Activated naive CD8-positive, alpha-beta T cell treated with anti-CD3 and anti-CD28 coated beads, Interleukin-2, amount 10 ng/mL, durations not matched to agents 7 days and 5 days (primary cell): ENCODE data around the gene NOTUM. TPM values are rescaled to one million over a fixed set of nuclear protein-coding genes. Genes with fewer than 3 reads are reported as not detected.

Experiments
- ATAC-seq: fragments of 150-1000 bp; cut with Tn5 transposase; one replicate; pipeline ENCODE4 v1.10.0; 2021; ENCODE audit warnings: low read depth, moderate library complexity
- POLR2A ChIA-PET: fragments of 350-600 bp; sonication (Branson Sonifier 250); formaldehyde crosslinking; loops from one replicate; lab custom pipeline; 2021; ENCODE audit warnings: antibody characterized with exemption; lab: Charles Lee
- DNase-seq: peaks from one replicate; pipeline ENCODE4 v3.0.0; 2021
- H3K27ac Mint-ChIP-seq: one replicate; pipeline ENCODE4 v1.8.0; 2022; ENCODE audit warnings: mild to moderate bottlenecking, mixed read lengths
- H3K27me3 Mint-ChIP-seq: one replicate; pipeline ENCODE4 v1.8.0; 2022; ENCODE audit warnings: mild to moderate bottlenecking, moderate library complexity, mixed read lengths
- H3K36me3 Mint-ChIP-seq: one replicate; pipeline ENCODE4 v1.8.0; 2021; ENCODE audit warnings: mild to moderate bottlenecking, mixed read lengths
- H3K4me1 Mint-ChIP-seq: one replicate; pipeline ENCODE4 v1.8.0; 2021; ENCODE audit warnings: mixed read lengths
- H3K4me3 Mint-ChIP-seq: one replicate; pipeline ENCODE4 v1.8.0; 2022; ENCODE audit warnings: mild to moderate bottlenecking, moderate library complexity, mixed read lengths
- H3K9me3 Mint-ChIP-seq: one replicate; pipeline ENCODE4 v1.8.0; 2021; ENCODE audit warnings: mixed read lengths
- total RNA-seq, 2 experiments: library from RNA; stranded (reverse); gene quantifications; one replicate each; pipeline ENCODE4 v1.2.3, GENCODE V29; 2021

NOTUM gene
- total RNA-seq, 2 experiments from 2014 or later: 0.25 to 0.26 TPM

- H3K36me3 Mint-ChIP-seq: peaks cover 11% of the 10 kb centered on the region
- H3K9me3 Mint-ChIP-seq: no peaks in the 10 kb centered on the region
- H3K27ac Mint-ChIP-seq: peak overlapping the region; percentile 67
- peak overlapping the region; percentile 69 for H3K4me3 Mint-ChIP-seq
- no peak for ATAC-seq
- peaks cover 9% of the 10 kb centered on the region for H3K27me3 Mint-ChIP-seq
- POLR2A ChIA-PET: interaction anchor here (0.7 to 3.0 kb wide), 5 partner anchors 11 to 44 kb away, joined by 3 to 31 read pairs (median 6); partner anchors contain the start of genes CENPX and LRRC45
- H3K4me1 Mint-ChIP-seq: peaks cover 28% of the 10 kb centered on the region
- DNase-seq: no peak
Measured at GRCh38 chr17:81978524-81979298, 17.7 kb upstream of the NOTUM start.

GRCh38 chr17:81977211-81977808, 16.3 kb upstream of the NOTUM start, which contains the start of gene ASPSCR1:
TSS of gene ASPSCR1 (plus strand) at chr17:81977629. CDS start at chr17:81977647, 18 bp downstream.
- DNase-seq (peak; percentile 98), ATAC-seq (peak; percentile 72)
- H3K4me3 Mint-ChIP-seq: peak within 1 kb of the TSS; percentile 97
- peaks cover 10% of the 10 kb centered on the region for H3K27me3 Mint-ChIP-seq
- POLR2A ChIA-PET: interaction anchor here (1.0 to 3.0 kb wide), 3 partner anchors 9 to 46 kb away, joined by 3 to 31 read pairs (median 7); partner anchors contain the start of genes CENPX and LRRC45
- H3K9me3 Mint-ChIP-seq: no peaks in the 10 kb centered on the region
- H3K27ac Mint-ChIP-seq: peak within 1 kb of the TSS; percentile 99
- H3K36me3 Mint-ChIP-seq: peaks cover 11% of the 10 kb centered on the region
- H3K4me1 Mint-ChIP-seq: peaks cover 28% of the 10 kb centered on the region

GRCh38 chr17:81976332-81977210, 15.6 kb upstream of the NOTUM start:
- peak; percentile 52 for DNase-seq
- POLR2A ChIA-PET: interaction anchor here (1.2 to 3.0 kb wide), 2 partner anchors 9 to 46 kb away, joined by 7 to 31 read pairs; partner anchors contain the start of genes CENPX and LRRC45

GRCh38 chr17:81973432-81973831, 12.4 kb upstream of the NOTUM start:
- Mint-ChIP-seq H3K27ac (no peak overlapping the region), H3K9me3 (no peaks in the 10 kb centered on the region), H3K27me3 (peaks cover 9% of the 10 kb centered on the region), H3K36me3 (peaks cover 3% of the 10 kb centered on the region), H3K4me3 (no peak overlapping the region), H3K4me1 (peaks cover 12% of the 10 kb centered on the region)
- POLR2A ChIA-PET: no interaction called here
- ATAC-seq: no peak
- no peak for DNase-seq

More at GRCh38 chr17:81976332-81977210, 15.6 kb upstream of the NOTUM start:
- H3K9me3 Mint-ChIP-seq: no peaks in the 10 kb centered on the region
- peaks cover 28% of the 10 kb centered on the region for H3K4me1 Mint-ChIP-seq
- peak; percentile 22 for ATAC-seq
- peak overlapping the region; percentile 99 for H3K27ac Mint-ChIP-seq
- H3K36me3 Mint-ChIP-seq: peaks cover 11% of the 10 kb centered on the region
- peaks cover 13% of the 10 kb centered on the region for H3K27me3 Mint-ChIP-seq
- H3K4me3 Mint-ChIP-seq: peak overlapping the region; percentile 97

- Mint-ChIP-seq H3K27ac (no peak overlapping the region), H3K9me3 (no peaks in the 10 kb centered on the region), H3K4me3 (no peak overlapping the region), H3K27me3 (peaks cover 11% of the 10 kb centered on the region), H3K4me1 (peaks cover 10% of the 10 kb centered on the region), H3K36me3 (peaks cover 1% of the 10 kb centered on the region)
- DNase-seq (no peak), ATAC-seq (no peak)
- POLR2A ChIA-PET: interaction anchor here (3.6 to 4.2 kb wide), 2 partner anchors 8 to 53 kb away, joined by 25 to 31 read pairs; partner anchors contain the start of genes ASPSCR1, CENPX and LRRC45
Measured at GRCh38 chr17:81968850-81969812, 8.1 kb upstream of the NOTUM start.

- POLR2A ChIA-PET: interaction anchor here (0.9 to 4.2 kb wide), 5 partner anchors 8 to 54 kb away, joined by 3 to 31 read pairs (median 6); partner anchors contain the start of genes ASPSCR1, CENPX and LRRC45
- no peaks in the 10 kb centered on the region for H3K9me3 Mint-ChIP-seq
Measured at GRCh38 chr17:81968396-81968745, 7.4 kb upstream of the NOTUM start.

GRCh38 chr17:81967533-81968395, 6.8 kb upstream of the NOTUM start:
- Mint-ChIP-seq H3K9me3 (no peaks in the 10 kb centered on the region), H3K27me3 (peaks cover 24% of the 10 kb centered on the region), H3K4me1 (peaks cover 10% of the 10 kb centered on the region), H3K36me3 (no peaks in the 10 kb centered on the region), H3K4me3 (peak overlapping the region; percentile 70), H3K27ac (peak overlapping the region; percentile 83)
- ATAC-seq (peak; percentile 95), DNase-seq (peak; percentile 88)
- POLR2A ChIA-PET: interaction anchor here (0.8 to 4.2 kb wide), 8 partner anchors 8 to 70 kb away, joined by 3 to 31 read pairs (median 6); partner anchors contain the start of genes ASPSCR1, CENPX, DCXR and LRRC45

More at GRCh38 chr17:81968396-81968745, 7.4 kb upstream of the NOTUM start:
- Mint-ChIP-seq H3K36me3 (peaks cover 1% of the 10 kb centered on the region), H3K4me3 (peak overlapping the region; percentile 70), H3K27ac (peak overlapping the region; percentile 83), H3K27me3 (peaks cover 18% of the 10 kb centered on the region), H3K4me1 (peaks cover 10% of the 10 kb centered on the region)
- DNase-seq (no peak), ATAC-seq (no peak)

- peak overlapping the region; percentile 37 for H3K4me3 Mint-ChIP-seq
- peaks cover 10% of the 10 kb centered on the region for H3K4me1 Mint-ChIP-seq
- H3K27ac Mint-ChIP-seq: peak overlapping the region; percentile 48
- H3K27me3 Mint-ChIP-seq: peaks cover 26% of the 10 kb centered on the region
- POLR2A ChIA-PET: interaction anchor here (0.8 to 4.2 kb wide), 7 partner anchors 8 to 71 kb away, joined by 3 to 31 read pairs (median 6); partner anchors contain the start of genes ASPSCR1, CENPX, DCXR and LRRC45
- H3K36me3 Mint-ChIP-seq: no peaks in the 10 kb centered on the region
- ATAC-seq (no peak), DNase-seq (no peak)
- H3K9me3 Mint-ChIP-seq: no peaks in the 10 kb centered on the region
Measured at GRCh38 chr17:81967244-81967532, 6.2 kb upstream of the NOTUM start.

- ATAC-seq: no peak
- Mint-ChIP-seq H3K4me1 (peaks cover 10% of the 10 kb centered on the region), H3K9me3 (no peaks in the 10 kb centered on the region), H3K27me3 (peaks cover 26% of the 10 kb centered on the region), H3K27ac (peak overlapping the region; percentile 48), H3K36me3 (no peaks in the 10 kb centered on the region), H3K4me3 (no peak overlapping the region)
- DNase-seq: no peak
- POLR2A ChIA-PET: interaction anchor here (0.8 to 4.2 kb wide), 6 partner anchors 7 to 71 kb away, joined by 3 to 31 read pairs (median 6); partner anchors contain the start of genes ASPSCR1, CENPX, DCXR and LRRC45
Measured at GRCh38 chr17:81966343-81967243, 5.6 kb upstream of the NOTUM start.

- DNase-seq (no peak), ATAC-seq (no peak)
- H3K27me3 Mint-ChIP-seq: peaks cover 26% of the 10 kb centered on the region
- POLR2A ChIA-PET: interaction anchor here (0.7 kb wide), 2 partner anchors 266 to 425 kb away, joined by 3 read pairs; no protein-coding TSS in a partner anchor
- no peak overlapping the region for H3K4me3 Mint-ChIP-seq
- H3K36me3 Mint-ChIP-seq: no peaks in the 10 kb centered on the region
- no peaks in the 10 kb centered on the region for H3K9me3 Mint-ChIP-seq
- H3K4me1 Mint-ChIP-seq: peaks cover 7% of the 10 kb centered on the region
- no peak overlapping the region for H3K27ac Mint-ChIP-seq
Measured at GRCh38 chr17:81964081-81964849, 3.3 kb upstream of the NOTUM start.
